ENCODE results near the gene FBXO41. TPM values are rescaled to one million over a fixed set of nuclear protein-coding genes. Genes with fewer than 3 reads are reported as not detected.

Gene FBXO41
- total and polyA plus RNA-seq, 9 of the 15 experiments (the other 6 are each of a cell fraction or from before 2014, with no cell fraction given) = 0.21 to 8.2 (median 3.5) TPM

DNA sequence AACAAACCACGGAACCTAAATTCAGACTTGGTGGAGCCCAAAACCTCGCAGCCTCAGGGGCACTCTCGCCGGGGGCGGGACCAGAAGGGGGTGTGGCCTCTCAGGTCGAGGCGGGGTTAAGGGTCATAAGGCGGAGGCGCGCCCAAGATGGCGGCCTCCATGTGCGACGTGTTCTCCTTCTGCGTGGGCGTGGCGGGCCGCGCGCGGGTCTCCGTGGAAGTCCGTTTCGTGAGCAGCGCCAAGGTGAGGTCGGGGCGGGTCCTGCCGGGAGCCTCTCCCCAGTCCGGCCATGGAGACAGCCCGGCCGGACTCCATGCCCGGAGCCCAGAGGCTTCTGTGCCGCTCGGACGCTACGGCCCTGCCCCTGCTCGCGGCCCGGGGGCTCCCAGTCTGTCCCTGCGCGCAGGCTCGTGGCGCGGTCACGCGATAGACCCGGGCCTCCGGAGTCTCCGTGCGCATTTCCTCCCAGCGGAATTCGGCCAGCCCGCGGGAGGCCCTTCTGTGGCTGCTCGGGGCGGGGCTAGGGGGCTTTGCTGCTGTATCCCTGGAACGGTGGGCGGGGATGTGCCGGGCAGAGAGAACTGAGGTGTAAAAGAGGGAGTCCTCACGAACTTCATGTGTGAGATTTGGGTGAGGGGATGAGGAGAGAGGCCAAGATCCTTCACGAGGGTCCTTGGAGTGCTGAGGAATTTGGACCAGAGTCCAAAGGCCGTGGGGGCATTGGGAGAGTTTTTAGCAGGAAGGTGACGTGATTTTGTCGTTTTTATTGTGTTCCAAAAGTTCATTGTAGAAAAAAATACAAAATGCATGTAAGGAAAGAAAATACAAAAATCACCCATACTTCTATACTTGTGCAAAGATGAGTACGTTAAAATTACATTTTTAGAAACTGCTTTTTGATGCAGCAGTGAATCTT, 69.9 kb downstream of the FBXO41 start, which contains the start of gene SMYD5 (continued):
- TF ChIP-seq ATF2 (CRISPR knock-in tag; IDR thresholded peaks at IDR 0.05) (no peak), XRCC5 (IDR thresholded peaks at IDR 0.05; ENCODE audit: low read depth, low read length) (no peak), ZNF436 (CRISPR knock-in tag; IDR thresholded peaks at IDR 0.05) (no peak), ZSCAN32 (CRISPR knock-in tag; IDR thresholded peaks at IDR 0.05) (no peak), CTBP1 (IDR thresholded peaks at IDR 0.05; ENCODE audit: borderline replicate concordance) (0 out of 2 replicates have a peak, but pooled peaks have one; percentile 33), U2AF1 (optimal IDR thresholded peaks at IDR 0.05; ENCODE audit: low read depth, low read length) (peak; percentile 80), SAFB (IDR thresholded peaks at IDR 0.05; ENCODE audit: borderline replicate concordance, low read depth, low read length) (peak; percentile 95), ZNF165 (CRISPR knock-in tag; IDR thresholded peaks at IDR 0.05; ENCODE audit: borderline replicate concordance) (no peak), MAFK (IDR thresholded peaks at IDR 0.05; ENCODE audit: low read length) (no peak), FOXM1 (IDR thresholded peaks at IDR 0.05; ENCODE audit: low read depth) (no peak), FOXM1 (CRISPR knock-in tag; IDR thresholded peaks at IDR 0.05; ENCODE audit: low read depth) (peak; percentile 76; the same call in 1 of the 2 replicates), ZNF589 (CRISPR knock-in tag; IDR thresholded peaks at IDR 0.05; ENCODE audit: low read depth) (0 out of 2 replicates have a peak, but pooled peaks have one; percentile 42), MTF1 (CRISPR knock-in tag; IDR thresholded peaks at IDR 0.05; ENCODE audit: borderline replicate concordance) (no peak), HNRNPLL (IDR thresholded peaks at IDR 0.05; ENCODE audit: low read depth, low read length, poor library complexity, severe bottlenecking) (peak; percentile 66), RUNX1 (IDR thresholded peaks at IDR 0.05; ENCODE audit: low read depth) (no peak), CHD1 (IDR thresholded peaks at IDR 0.05; ENCODE audit: low read length) (no peak), ETS1 (conservative IDR thresholded peaks at IDR 0.05; ENCODE audit: control insufficient read depth, low read depth, low read length) (peak; percentile 94), SOX6 (IDR thresholded peaks at IDR 0.05) (no peak), MYNN (IDR thresholded peaks at IDR 0.05) (no peak), MYNN (CRISPR knock-in tag; IDR thresholded peaks at IDR 0.05) (no peak), WHSC1 (IDR thresholded peaks at IDR 0.05; ENCODE audit: low read length) (no peak), KAT8 (IDR thresholded peaks at IDR 0.05; ENCODE audit: low read depth) (no peak)
- TF ChIP-seq, protein P1, sequence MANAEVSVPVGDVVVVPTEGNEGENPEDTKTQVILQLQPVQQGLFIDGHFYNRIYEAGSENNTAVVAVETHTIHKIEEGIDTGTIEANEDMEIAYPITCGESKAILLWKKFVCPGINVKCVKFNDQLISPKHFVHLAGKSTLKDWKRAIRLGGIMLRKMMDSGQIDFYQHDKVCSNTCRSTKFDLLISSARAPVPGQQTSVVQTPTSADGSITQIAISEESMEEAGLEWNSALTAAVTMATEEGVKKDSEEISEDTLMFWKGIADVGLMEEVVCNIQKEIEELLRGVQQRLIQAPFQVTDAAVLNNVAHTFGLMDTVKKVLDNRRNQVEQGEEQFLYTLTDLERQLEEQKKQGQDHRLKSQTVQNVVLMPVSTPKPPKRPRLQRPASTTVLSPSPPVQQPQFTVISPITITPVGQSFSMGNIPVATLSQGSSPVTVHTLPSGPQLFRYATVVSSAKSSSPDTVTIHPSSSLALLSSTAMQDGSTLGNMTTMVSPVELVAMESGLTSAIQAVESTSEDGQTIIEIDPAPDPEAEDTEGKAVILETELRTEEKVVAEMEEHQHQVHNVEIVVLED (CRISPR knock-in tag; IDR thresholded peaks at IDR 0.05) = no peak
- TF ChIP-seq, protein P2, sequence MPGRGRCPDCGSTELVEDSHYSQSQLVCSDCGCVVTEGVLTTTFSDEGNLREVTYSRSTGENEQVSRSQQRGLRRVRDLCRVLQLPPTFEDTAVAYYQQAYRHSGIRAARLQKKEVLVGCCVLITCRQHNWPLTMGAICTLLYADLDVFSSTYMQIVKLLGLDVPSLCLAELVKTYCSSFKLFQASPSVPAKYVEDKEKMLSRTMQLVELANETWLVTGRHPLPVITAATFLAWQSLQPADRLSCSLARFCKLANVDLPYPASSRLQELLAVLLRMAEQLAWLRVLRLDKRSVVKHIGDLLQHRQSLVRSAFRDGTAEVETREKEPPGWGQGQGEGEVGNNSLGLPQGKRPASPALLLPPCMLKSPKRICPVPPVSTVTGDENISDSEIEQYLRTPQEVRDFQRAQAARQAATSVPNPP (IDR thresholded peaks at IDR 0.05; ENCODE audit: borderline replicate concordance, insufficient read depth, insufficient read length) = no peak
